ENCODE results near the gene CARMIL1.

The CARMIL1 gene

DNA sequence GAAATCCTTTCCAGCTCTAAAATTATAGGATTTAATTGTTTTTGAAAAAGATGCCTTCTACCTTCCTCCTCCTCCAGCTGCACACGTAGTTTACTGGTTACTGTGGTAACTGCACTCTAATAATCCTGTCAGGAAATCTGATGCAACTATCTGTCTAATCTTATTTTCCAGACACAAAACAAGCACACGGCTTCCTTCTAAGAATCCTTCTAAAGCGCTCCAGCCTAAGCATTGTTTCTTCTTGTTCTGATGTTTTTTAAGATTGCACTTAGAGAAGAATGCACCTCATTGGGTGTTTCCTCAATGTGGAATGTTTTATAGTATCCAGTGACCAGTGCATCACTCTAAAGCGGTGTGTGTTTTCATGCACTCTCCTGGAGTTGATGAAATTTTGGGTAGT, 63.6 kb downstream of the CARMIL1 start:
- H3K4me3 ChIP-seq (ENCODE audit: insufficient read depth, low read depth, low read length, poor library complexity, severe bottlenecking) = no peak overlapping the region
- DNase-seq = no peak
- H3K9me3 ChIP-seq (ENCODE audit: control insufficient read depth, low read length) = no peaks in the 10 kb centered on the region
- H3K27me3 ChIP-seq (replicated peaks; ENCODE audit: control insufficient read depth, insufficient read depth, low read length, poor library complexity, severe bottlenecking) = no peaks in the 10 kb centered on the region
- no peaks in the 10 kb centered on the region for H3K36me3 ChIP-seq (ENCODE audit: control insufficient read depth, insufficient read depth, low read length)
- H3K27ac ChIP-seq (ENCODE audit: insufficient read depth, low read length, poor library complexity, severe bottlenecking) = no peak overlapping the region
- no peaks in the 10 kb centered on the region for H3K4me1 ChIP-seq (ENCODE audit: control insufficient read depth, insufficient read depth, low read length, poor library complexity, severe bottlenecking)

DNA sequence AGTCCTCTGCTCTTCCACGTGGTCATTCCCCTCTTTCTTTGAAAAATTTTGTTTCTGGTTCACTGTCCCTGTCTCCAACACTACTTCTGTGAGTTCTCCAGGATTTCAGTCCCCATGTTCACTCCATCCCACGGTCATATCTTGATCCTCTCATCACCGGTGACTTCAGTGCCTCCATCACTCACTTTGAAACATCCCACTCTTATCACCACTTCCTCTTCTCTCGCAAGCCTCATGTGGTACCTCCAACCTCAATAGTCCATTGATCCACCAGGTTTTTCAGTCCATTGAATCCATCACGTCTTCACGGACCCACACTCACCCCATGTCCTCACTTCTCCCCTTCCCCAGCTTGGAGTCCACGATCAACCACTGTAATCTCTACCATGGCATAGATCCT, 64.8 kb downstream of the CARMIL1 start:
- Histone ChIP-seq H3K9me3 (ENCODE audit: control insufficient read depth, low read length) (no peaks in the 10 kb centered on the region), H3K36me3 (ENCODE audit: control insufficient read depth, insufficient read depth, low read length) (no peaks in the 10 kb centered on the region), H3K4me1 (ENCODE audit: control insufficient read depth, insufficient read depth, low read length, poor library complexity, severe bottlenecking) (no peaks in the 10 kb centered on the region), H3K27ac (ENCODE audit: insufficient read depth, low read length, poor library complexity, severe bottlenecking) (no peak overlapping the region), H3K27me3 (replicated peaks; ENCODE audit: control insufficient read depth, insufficient read depth, low read length, poor library complexity, severe bottlenecking) (no peaks in the 10 kb centered on the region), H3K4me3 (ENCODE audit: insufficient read depth, low read depth, low read length, poor library complexity, severe bottlenecking) (no peak overlapping the region)
- no peak for DNase-seq

DNA sequence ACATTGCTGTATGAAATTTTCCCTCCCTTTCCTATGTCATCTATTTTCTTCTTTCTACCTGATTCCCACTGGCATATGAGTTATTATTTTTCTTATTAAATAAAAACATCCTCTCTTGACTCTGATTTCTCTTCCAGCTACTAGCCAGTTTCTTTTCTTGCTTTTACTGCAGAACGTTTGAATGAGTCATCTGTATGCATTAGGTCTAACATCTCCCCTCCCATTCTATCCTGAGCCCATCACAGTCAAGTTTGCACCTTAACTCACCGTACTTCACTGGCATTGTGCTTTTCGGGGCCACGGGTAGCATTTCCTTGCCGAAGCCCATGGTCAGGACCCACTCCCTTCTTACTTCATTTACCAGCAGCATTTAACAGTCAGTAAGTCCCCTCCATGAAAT, 65.7 kb downstream of the CARMIL1 start:
- H3K27me3 ChIP-seq (replicated peaks; ENCODE audit: control insufficient read depth, insufficient read depth, low read length, poor library complexity, severe bottlenecking) = no peaks in the 10 kb centered on the region
- no peaks in the 10 kb centered on the region for H3K9me3 ChIP-seq (ENCODE audit: control insufficient read depth, low read length)
- DNase-seq = no peak
- H3K27ac ChIP-seq (ENCODE audit: insufficient read depth, low read length, poor library complexity, severe bottlenecking) = no peak overlapping the region
- H3K36me3 ChIP-seq (ENCODE audit: control insufficient read depth, insufficient read depth, low read length) = no peaks in the 10 kb centered on the region
- no peak overlapping the region for H3K4me3 ChIP-seq (ENCODE audit: insufficient read depth, low read depth, low read length, poor library complexity, severe bottlenecking)
- no peaks in the 10 kb centered on the region for H3K4me1 ChIP-seq (ENCODE audit: control insufficient read depth, insufficient read depth, low read length, poor library complexity, severe bottlenecking)

DNA sequence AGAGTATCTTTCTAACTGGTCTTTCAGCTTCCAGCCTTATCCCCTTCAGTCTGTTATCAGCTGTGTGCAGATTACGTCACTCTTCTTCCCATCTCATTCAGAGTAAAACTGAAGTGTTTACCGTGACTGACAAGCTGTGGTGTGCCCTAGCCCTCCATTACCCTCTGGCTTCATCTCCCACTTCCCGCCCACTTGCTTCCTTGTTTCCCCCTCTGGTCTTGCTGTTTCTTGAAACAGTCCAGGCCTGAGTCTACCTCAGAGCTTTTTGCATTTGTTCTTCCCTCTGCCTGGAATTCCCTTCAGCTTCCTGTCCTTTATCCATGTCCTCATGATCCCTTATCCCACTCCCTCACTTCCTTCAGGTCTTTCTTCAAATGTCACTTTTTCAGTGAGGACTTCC, 66.9 kb downstream of the CARMIL1 start:
- no peaks in the 10 kb centered on the region for H3K36me3 ChIP-seq (ENCODE audit: control insufficient read depth, insufficient read depth, low read length)
- DNase-seq = no peak
- H3K4me1 ChIP-seq (ENCODE audit: control insufficient read depth, insufficient read depth, low read length, poor library complexity, severe bottlenecking) = no peaks in the 10 kb centered on the region
- H3K27me3 ChIP-seq (replicated peaks; ENCODE audit: control insufficient read depth, insufficient read depth, low read length, poor library complexity, severe bottlenecking) = no peaks in the 10 kb centered on the region
- no peaks in the 10 kb centered on the region for H3K9me3 ChIP-seq (ENCODE audit: control insufficient read depth, low read length)
- no peak overlapping the region for H3K27ac ChIP-seq (ENCODE audit: insufficient read depth, low read length, poor library complexity, severe bottlenecking)
- no peak overlapping the region for H3K4me3 ChIP-seq (ENCODE audit: insufficient read depth, low read depth, low read length, poor library complexity, severe bottlenecking)

DNA sequence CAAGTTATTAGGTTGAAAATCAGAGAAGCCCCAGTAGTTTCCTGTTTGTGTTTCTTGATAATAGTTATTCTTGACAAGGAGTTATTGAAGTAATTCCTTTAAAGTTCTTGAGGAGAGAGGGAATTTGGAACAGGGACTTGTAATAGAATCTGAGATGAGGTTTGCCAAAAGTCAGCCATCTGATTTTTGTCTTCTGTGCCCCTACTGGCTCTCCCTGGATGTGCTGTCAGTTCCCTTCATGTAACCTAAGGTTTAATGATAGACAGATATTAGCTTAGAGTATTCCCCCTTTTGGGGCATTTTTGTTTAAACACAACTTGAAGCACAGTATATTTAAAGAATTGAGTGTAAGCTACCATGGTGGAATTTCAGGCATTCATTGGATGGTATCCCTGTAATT, 71.4 kb downstream of the CARMIL1 start:
- no peaks in the 10 kb centered on the region for H3K36me3 ChIP-seq (ENCODE audit: control insufficient read depth, insufficient read depth, low read length)
- no peaks in the 10 kb centered on the region for H3K9me3 ChIP-seq (ENCODE audit: control insufficient read depth, low read length)
- H3K4me1 ChIP-seq (ENCODE audit: control insufficient read depth, insufficient read depth, low read length, poor library complexity, severe bottlenecking) = peaks cover 2% of the 10 kb centered on the region
- DNase-seq = no peak
- H3K27me3 ChIP-seq (replicated peaks; ENCODE audit: control insufficient read depth, insufficient read depth, low read length, poor library complexity, severe bottlenecking) = no peaks in the 10 kb centered on the region
- H3K4me3 ChIP-seq (ENCODE audit: insufficient read depth, low read depth, low read length, poor library complexity, severe bottlenecking) = no peak overlapping the region
- H3K27ac ChIP-seq (ENCODE audit: insufficient read depth, low read length, poor library complexity, severe bottlenecking) = no peak overlapping the region

DNA sequence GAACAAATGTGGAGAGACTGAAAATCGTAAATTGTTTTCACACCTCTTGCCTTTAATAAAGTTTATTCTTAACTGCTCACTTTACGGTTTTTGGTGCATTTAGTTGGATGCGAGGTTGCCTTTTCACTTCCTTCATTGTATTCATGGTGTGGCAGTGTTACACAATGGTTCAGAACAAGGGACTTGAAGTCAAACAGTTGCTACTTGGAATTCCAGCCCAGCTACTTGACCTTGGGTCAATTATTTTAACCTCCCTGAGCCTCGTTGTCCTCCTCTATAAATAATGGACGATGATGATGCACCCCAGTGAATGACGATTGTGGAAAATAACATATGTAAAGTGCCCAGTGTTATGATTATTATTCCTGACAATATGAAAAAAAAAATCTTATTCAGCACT, 72.3 kb downstream of the CARMIL1 start:
- Histone ChIP-seq H3K4me1 (ENCODE audit: control insufficient read depth, insufficient read depth, low read length, poor library complexity, severe bottlenecking) (peaks cover 2% of the 10 kb centered on the region), H3K27ac (ENCODE audit: insufficient read depth, low read length, poor library complexity, severe bottlenecking) (no peak overlapping the region), H3K36me3 (ENCODE audit: control insufficient read depth, insufficient read depth, low read length) (no peaks in the 10 kb centered on the region), H3K9me3 (ENCODE audit: control insufficient read depth, low read length) (no peaks in the 10 kb centered on the region), H3K27me3 (replicated peaks; ENCODE audit: control insufficient read depth, insufficient read depth, low read length, poor library complexity, severe bottlenecking) (no peaks in the 10 kb centered on the region), H3K4me3 (ENCODE audit: insufficient read depth, low read depth, low read length, poor library complexity, severe bottlenecking) (no peak overlapping the region)
- DNase-seq = no peak

DNA sequence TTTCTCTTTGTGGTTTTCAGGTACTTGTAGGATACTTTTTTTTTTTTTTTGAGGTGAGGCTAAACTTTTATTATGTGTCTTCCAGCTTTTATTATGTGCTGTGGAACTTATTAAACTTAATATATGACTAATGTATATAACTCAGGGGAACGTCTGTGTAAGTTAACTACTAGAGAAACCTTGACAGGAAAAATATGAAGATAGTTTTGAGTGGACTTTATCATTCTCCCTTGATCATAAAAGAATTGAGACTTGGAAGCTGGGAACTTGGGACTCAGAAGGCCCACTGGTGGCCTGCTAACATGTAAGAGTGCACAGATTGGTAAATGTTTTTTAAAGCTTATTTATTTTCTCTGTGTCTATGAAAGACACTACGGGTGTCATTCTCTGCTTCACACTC, 73.1 kb downstream of the CARMIL1 start:
- H3K27me3 ChIP-seq (replicated peaks; ENCODE audit: control insufficient read depth, insufficient read depth, low read length, poor library complexity, severe bottlenecking) = no peaks in the 10 kb centered on the region
- no peak for DNase-seq
- H3K36me3 ChIP-seq (ENCODE audit: control insufficient read depth, insufficient read depth, low read length) = no peaks in the 10 kb centered on the region
- H3K4me3 ChIP-seq (ENCODE audit: insufficient read depth, low read depth, low read length, poor library complexity, severe bottlenecking) = no peak overlapping the region
- H3K9me3 ChIP-seq (ENCODE audit: control insufficient read depth, low read length) = no peaks in the 10 kb centered on the region
- H3K27ac ChIP-seq (ENCODE audit: insufficient read depth, low read length, poor library complexity, severe bottlenecking) = no peak overlapping the region
- H3K4me1 ChIP-seq (ENCODE audit: control insufficient read depth, insufficient read depth, low read length, poor library complexity, severe bottlenecking) = peaks cover 2% of the 10 kb centered on the region

DNA sequence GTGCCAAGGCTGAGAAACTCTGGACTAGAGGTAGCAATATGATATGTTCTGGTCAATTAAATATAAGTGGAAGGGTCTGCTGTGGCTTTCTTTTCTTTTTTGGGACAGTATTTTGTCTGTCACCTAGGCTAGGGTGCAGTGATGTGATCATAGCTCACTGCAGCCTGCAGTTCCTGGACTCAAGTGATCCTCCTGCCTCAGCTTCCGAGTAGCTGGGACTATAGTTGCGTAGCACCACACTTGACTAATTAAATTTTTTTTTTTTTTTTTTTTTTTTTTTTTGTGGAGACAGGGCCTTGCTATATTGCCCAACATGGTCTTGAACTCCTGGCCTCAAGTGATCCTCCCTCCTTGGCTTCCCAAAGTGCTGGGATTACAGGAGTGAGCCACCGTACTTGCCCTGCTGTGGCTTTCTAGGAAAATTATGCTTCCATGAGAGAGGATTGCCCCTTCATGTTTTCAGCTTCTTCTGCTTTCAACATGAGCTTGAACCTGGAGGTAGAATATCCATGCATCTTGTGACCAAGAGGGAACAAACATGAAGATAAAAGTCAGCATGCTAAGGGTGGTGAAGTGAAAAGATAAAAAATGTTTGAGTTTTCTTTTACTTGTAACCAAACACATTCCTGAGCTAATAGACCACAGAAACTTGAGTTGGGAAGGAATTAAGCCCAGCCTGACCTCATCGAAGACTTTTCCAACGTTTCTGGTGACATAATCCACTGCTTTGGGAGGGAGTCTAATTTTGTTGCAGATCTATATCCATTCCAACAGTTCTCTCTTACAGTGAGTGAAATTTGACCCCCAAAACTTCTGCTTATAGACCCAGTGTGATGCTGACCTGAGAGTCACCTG, 75.1 kb downstream of the CARMIL1 start:
- Histone ChIP-seq H3K9me3 (ENCODE audit: control insufficient read depth, low read length) (no peaks in the 10 kb centered on the region), H3K4me3 (ENCODE audit: insufficient read depth, low read depth, low read length, poor library complexity, severe bottlenecking) (no peak overlapping the region)

DNA sequence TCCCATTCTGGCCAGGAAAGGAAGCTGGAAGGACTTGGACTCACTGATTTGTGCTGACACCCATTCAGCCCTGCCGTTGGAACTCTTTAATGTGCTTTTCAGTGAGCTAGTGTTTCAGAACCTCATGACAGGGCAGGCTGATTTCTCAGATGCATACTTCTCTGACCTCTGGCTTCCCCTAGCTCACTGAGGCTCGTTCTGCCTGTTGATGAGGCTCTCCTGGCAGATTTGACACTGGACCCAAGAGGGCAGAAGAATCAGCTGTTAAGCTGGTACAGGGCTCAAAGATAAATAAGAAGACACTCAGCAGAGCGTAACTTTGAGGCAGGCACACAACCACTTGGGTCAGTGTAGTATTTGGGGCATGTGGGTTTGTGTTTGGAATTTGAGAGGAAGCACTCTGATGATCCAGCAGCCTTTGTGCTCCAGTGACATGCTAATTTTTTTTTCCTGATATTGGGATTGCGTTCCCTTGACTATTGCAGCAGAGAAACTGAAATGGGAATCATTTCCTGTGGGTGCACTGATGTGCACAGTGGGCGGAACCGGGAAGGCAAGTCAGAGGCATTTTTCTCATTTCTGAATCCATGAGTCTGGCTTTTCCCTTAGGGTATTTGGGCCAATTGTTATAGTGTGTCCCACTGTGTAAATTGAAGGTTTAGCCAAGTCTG, 80.2 kb downstream of the CARMIL1 start:
- Histone ChIP-seq H3K27me3 (replicated peaks; ENCODE audit: control insufficient read depth, insufficient read depth, low read length, poor library complexity, severe bottlenecking) (no peaks in the 10 kb centered on the region), H3K9me3 (ENCODE audit: control insufficient read depth, low read length) (no peaks in the 10 kb centered on the region), H3K4me1 (ENCODE audit: control insufficient read depth, insufficient read depth, low read length, poor library complexity, severe bottlenecking) (no peaks in the 10 kb centered on the region), H3K4me3 (ENCODE audit: insufficient read depth, low read depth, low read length, poor library complexity, severe bottlenecking) (no peak overlapping the region), H3K27ac (ENCODE audit: insufficient read depth, low read length, poor library complexity, severe bottlenecking) (no peak overlapping the region), H3K36me3 (ENCODE audit: control insufficient read depth, insufficient read depth, low read length) (no peaks in the 10 kb centered on the region)
- DNase-seq = no peak

More for the DNA sequence above, 75.1 kb downstream of the CARMIL1 start:
- no peak overlapping the region for H3K27ac ChIP-seq (ENCODE audit: insufficient read depth, low read length, poor library complexity, severe bottlenecking)
- no peak for DNase-seq
- no peaks in the 10 kb centered on the region for H3K36me3 ChIP-seq (ENCODE audit: control insufficient read depth, insufficient read depth, low read length)
- H3K27me3 ChIP-seq (replicated peaks; ENCODE audit: control insufficient read depth, insufficient read depth, low read length, poor library complexity, severe bottlenecking) = no peaks in the 10 kb centered on the region
- peaks cover 2% of the 10 kb centered on the region for H3K4me1 ChIP-seq (ENCODE audit: control insufficient read depth, insufficient read depth, low read length, poor library complexity, severe bottlenecking)

DNA sequence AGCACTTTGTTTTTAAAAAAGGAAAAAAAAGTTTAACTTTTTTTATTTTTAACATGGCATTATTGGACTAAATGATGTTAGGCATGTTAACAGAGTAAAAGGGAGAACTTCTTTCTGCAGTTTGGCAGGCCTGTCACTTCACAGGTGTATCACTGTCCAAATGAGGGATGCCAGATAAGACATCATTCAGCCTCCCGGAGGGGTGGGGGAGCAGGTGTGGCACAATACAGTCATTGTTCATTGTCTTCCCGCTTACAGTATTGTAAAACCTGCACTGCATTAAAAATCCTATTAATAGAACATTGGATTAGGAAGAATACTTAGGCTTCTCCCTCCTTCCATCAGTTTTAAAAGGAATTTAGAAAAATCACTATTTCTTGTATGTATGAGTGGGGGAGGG, 80.7 kb downstream of the CARMIL1 start:
- no peak overlapping the region for H3K4me3 ChIP-seq (ENCODE audit: insufficient read depth, low read depth, low read length, poor library complexity, severe bottlenecking)
- H3K9me3 ChIP-seq (ENCODE audit: control insufficient read depth, low read length) = no peaks in the 10 kb centered on the region
- H3K27ac ChIP-seq (ENCODE audit: insufficient read depth, low read length, poor library complexity, severe bottlenecking) = no peak overlapping the region
- H3K27me3 ChIP-seq (replicated peaks; ENCODE audit: control insufficient read depth, insufficient read depth, low read length, poor library complexity, severe bottlenecking) = no peaks in the 10 kb centered on the region
- no peaks in the 10 kb centered on the region for H3K4me1 ChIP-seq (ENCODE audit: control insufficient read depth, insufficient read depth, low read length, poor library complexity, severe bottlenecking)
- no peak for DNase-seq
- no peaks in the 10 kb centered on the region for H3K36me3 ChIP-seq (ENCODE audit: control insufficient read depth, insufficient read depth, low read length)

Measured in effector memory CD4-positive, alpha-beta T cell (primary cell).